Mesenchymal stem cell (in vitro differentiated cells and primary cell): ENCODE measurements around the gene CCDC85A.

Source experiments
- DNase-seq: peaks from one replicate; pipeline ENCODE4 v3.0.0-alpha.2; 2013
- H2AFZ ChIP-seq: one replicate; pipeline ENCODE4 v1.6.1; 2013; ENCODE audit warnings: low read depth, mild to moderate bottlenecking, control low read depth, inconsistent platforms, low read length, moderate library complexity
- H2AK5ac ChIP-seq: 2 replicates; pipeline ENCODE4 v1.6.1; 2013; ENCODE audit warnings: low read length, moderate library complexity, mild to moderate bottlenecking, inconsistent platforms; ENCODE audit not compliant: severe bottlenecking
- H2BK120ac ChIP-seq: one replicate; pipeline ENCODE4 v1.6.1; 2013; ENCODE audit warnings: low read depth, mild to moderate bottlenecking, inconsistent platforms, low read length, moderate library complexity
- H2BK12ac ChIP-seq, 2 experiments: one replicate each; pipeline ENCODE4 v1.6.1; 2013; ENCODE audit warnings: inconsistent platforms in 2 of 2, low read length in 2 of 2, mild to moderate bottlenecking in 2 of 2, moderate library complexity in 2 of 2, control low read depth in 1 of 2
- H2BK15ac ChIP-seq: one replicate; pipeline ENCODE4 v1.6.1; 2013; ENCODE audit warnings: mild to moderate bottlenecking, low read depth, inconsistent platforms; ENCODE audit not compliant: poor library complexity, severe bottlenecking
- H2BK5ac ChIP-seq: 2 replicates; pipeline ENCODE4 v1.6.1; 2013; ENCODE audit warnings: low read depth, mild to moderate bottlenecking, low read length, control low read depth, inconsistent platforms; ENCODE audit not compliant: poor library complexity, severe bottlenecking
- H3K14ac ChIP-seq, 2 experiments: one replicate each; pipeline ENCODE4 v1.6.1; 2013; ENCODE audit warnings: inconsistent platforms in 2 of 2, low read length in 2 of 2, control low read depth in 1 of 2, mild to moderate bottlenecking in 1 of 2, moderate library complexity in 1 of 2
- H3K18ac ChIP-seq, 2 experiments: one replicate each; pipeline ENCODE4 v1.6.1; 2013; ENCODE audit warnings: inconsistent platforms in 2 of 2, low read length in 2 of 2, control low read depth in 1 of 2, low read depth in 1 of 2, mild to moderate bottlenecking in 1 of 2
- H3K23ac ChIP-seq, 2 experiments: one replicate each; pipeline ENCODE4 v1.6.1; 2013; ENCODE audit warnings: inconsistent platforms in 2 of 2, low read length in 2 of 2, mild to moderate bottlenecking in 2 of 2, moderate library complexity in 2 of 2, control low read depth in 1 of 2
- H3K27ac ChIP-seq: 2 replicates; pipeline ENCODE4 v1.5.1; 2013; ENCODE audit warnings: mild to moderate bottlenecking, moderate library complexity, low read length, control low read depth, inconsistent platforms; ENCODE audit not compliant: poor library complexity, severe bottlenecking
- H3K27me3 ChIP-seq, 2 experiments: 2 replicates each; pipeline versions ENCODE4 v1.6.1 to v1.7.0; 2013; ENCODE audit warnings: low read length in 2 of 2, mild to moderate bottlenecking in 2 of 2, moderate library complexity in 2 of 2, control low read depth in 1 of 2, inconsistent platforms in 1 of 2; ENCODE audit not compliant: control insufficient read depth in 1 of 2, insufficient read depth in 1 of 2
- H3K36me3 ChIP-seq, 2 experiments: 2 replicates each; pipeline versions ENCODE4 v1.6.1 to v1.7.0; 2013; ENCODE audit warnings: low read length in 2 of 2, control low read depth in 1 of 2, inconsistent platforms in 1 of 2, low read depth in 1 of 2, mild to moderate bottlenecking in 1 of 2; ENCODE audit not compliant: insufficient read depth in 2 of 2, control insufficient read depth in 1 of 2
- H3K4ac ChIP-seq, 2 experiments: one replicate each; pipeline ENCODE4 v1.6.1; 2013; ENCODE audit warnings: inconsistent platforms in 2 of 2, low read length in 2 of 2, mild to moderate bottlenecking in 2 of 2, moderate library complexity in 2 of 2, control low read depth in 1 of 2, low read depth in 1 of 2
- H3K4me1 ChIP-seq: 2 replicates; pipeline ENCODE4 v1.6.1; 2013; ENCODE audit warnings: low read depth, low read length, control low read depth; ENCODE audit not compliant: control insufficient read depth, insufficient read depth
- H3K4me2 ChIP-seq: 2 replicates; pipeline ENCODE4 v1.6.1; 2013; ENCODE audit warnings: low read length, mild to moderate bottlenecking, inconsistent platforms; ENCODE audit not compliant: poor library complexity, severe bottlenecking
- H3K4me3 ChIP-seq, 2 experiments: 2 replicates each; pipeline versions ENCODE4 v1.5.1 to v1.7.0; 2013; ENCODE audit warnings: low read length in 2 of 2, mild to moderate bottlenecking in 2 of 2, control low read depth in 1 of 2, low read depth in 1 of 2; ENCODE audit not compliant: insufficient read depth in 1 of 2
- H3K79me1 ChIP-seq: replicated peaks from 2 replicates; pipeline ENCODE4 v1.6.1; 2013; ENCODE audit warnings: mild to moderate bottlenecking, control low read depth, low read length, inconsistent platforms; ENCODE audit not compliant: poor library complexity, severe bottlenecking
- H3K9ac ChIP-seq: 2 replicates; pipeline ENCODE4 v1.7.0; 2013; ENCODE audit warnings: mild to moderate bottlenecking, low read length, moderate library complexity
- H3K9me3 ChIP-seq: 2 replicates; pipeline ENCODE4 v1.7.0; 2013; ENCODE audit warnings: mild to moderate bottlenecking, low read length; ENCODE audit not compliant: control insufficient read depth
- H4K8ac ChIP-seq: one replicate; pipeline ENCODE4 v1.6.1; 2013; ENCODE audit warnings: inconsistent platforms, mild to moderate bottlenecking, low read length, moderate library complexity
- H4K91ac ChIP-seq: one replicate; pipeline ENCODE4 v1.6.1; 2013; ENCODE audit warnings: mild to moderate bottlenecking, low read length, inconsistent platforms
- WGBS: methylation state at CpG from one replicate; pipeline ENCODE4 v1.1.7; 2013; ENCODE audit warnings: mixed read lengths; 5-methylcytosine and 5-hydroxymethylcytosine counted together

The CCDC85A gene

DNA sequence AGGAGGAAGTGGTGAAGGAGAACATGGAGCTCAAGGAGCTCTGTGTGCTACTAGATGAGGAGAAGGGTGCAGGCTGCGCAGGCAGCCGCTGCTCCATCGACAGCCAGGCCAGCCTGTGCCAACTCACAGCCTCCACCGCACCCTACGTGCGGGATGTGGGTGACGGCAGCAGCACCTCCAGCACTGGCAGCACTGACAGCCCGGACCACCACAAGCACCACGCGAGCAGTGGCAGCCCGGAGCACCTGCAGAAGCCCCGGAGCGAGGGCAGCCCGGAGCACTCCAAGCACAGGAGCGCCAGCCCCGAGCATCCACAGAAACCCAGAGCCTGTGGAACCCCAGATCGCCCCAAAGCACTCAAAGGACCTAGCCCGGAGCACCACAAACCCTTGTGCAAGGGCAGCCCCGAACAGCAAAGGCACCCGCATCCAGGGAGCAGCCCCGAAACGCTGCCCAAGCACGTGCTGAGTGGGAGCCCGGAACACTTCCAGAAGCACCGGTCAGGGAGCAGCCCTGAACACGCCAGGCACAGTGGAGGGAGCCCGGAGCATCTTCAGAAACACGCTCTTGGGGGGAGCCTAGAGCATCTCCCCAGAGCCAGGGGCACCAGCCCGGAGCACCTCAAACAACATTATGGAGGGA is 9.0 kb downstream of the CCDC85A start:
- Histone ChIP-seq H3K18ac (no peak overlapping the region), H3K27me3 (peaks cover 8 to 10% of the 10 kb centered on the region in 2 experiments), H3K23ac (no peak overlapping the region), H2AFZ (no peak overlapping the region), H3K4me2 (no peak overlapping the region), H2BK120ac (no peak overlapping the region), H4K91ac (no peak overlapping the region), H3K9me3 (no peaks in the 10 kb centered on the region), H3K4me1 (no peaks in the 10 kb centered on the region), H2BK5ac (no peak overlapping the region), H3K14ac (no peak overlapping the region), H4K8ac (peak overlapping the region; percentile 14), H2BK15ac (peak overlapping the region; percentile 56), H2AK5ac (no peak overlapping the region), H3K9ac (no peak overlapping the region), H3K4me3 (no peak overlapping the region), H3K79me1 (no peaks in the 10 kb centered on the region), H3K27ac (no peak overlapping the region), H3K36me3 (no peaks in the 10 kb centered on the region), H2BK12ac (peak overlapping the region in 1 of 2 experiments; percentile 68), H3K4ac (no peak overlapping the region)
- no peak for DNase-seq
- 95% methylated on average over 29 of the region's 29 CpGs for WGBS

DNA sequence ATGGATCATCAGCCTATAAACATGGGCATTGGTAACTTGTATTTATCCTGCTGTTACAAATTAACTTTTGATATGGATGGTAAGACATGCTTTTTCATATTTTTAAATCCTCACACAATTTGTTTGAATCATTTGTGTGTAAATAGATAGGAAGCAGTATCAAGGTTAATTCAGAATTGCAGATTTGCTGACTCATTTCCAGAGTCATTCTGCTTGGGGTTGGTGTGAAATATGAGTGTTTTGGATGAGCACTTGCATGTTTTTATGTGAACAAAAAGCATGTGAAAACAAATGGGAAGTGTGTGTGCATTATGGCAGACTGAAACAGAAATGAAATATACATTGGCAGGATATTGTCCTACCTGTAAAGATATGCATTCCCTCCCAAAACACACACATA is 11.8 kb downstream of the CCDC85A start:
- no peak overlapping the region for H3K4me3 ChIP-seq
- H4K8ac ChIP-seq = no peak overlapping the region
- H3K79me1 ChIP-seq = no peaks in the 10 kb centered on the region
- H2BK15ac ChIP-seq = no peak overlapping the region
- H3K9ac ChIP-seq = no peak overlapping the region
- no peaks in the 10 kb centered on the region for H3K36me3 ChIP-seq
- H4K91ac ChIP-seq = no peak overlapping the region
- no peak for DNase-seq
- H3K27me3 ChIP-seq = peaks cover 0 to 5% of the 10 kb centered on the region in 2 experiments
- no peak overlapping the region for H2BK5ac ChIP-seq
- H3K4me1 ChIP-seq = no peaks in the 10 kb centered on the region
- no peak overlapping the region for H2AK5ac ChIP-seq
- no peak overlapping the region for H2BK12ac ChIP-seq
- no peak overlapping the region for H2BK120ac ChIP-seq
- no peak overlapping the region for H3K27ac ChIP-seq
- no peak overlapping the region for H3K4me2 ChIP-seq
- no peak overlapping the region for H3K4ac ChIP-seq
- H3K9me3 ChIP-seq = no peaks in the 10 kb centered on the region
- H3K23ac ChIP-seq = no peak overlapping the region
- H3K18ac ChIP-seq = no peak overlapping the region
- no peak overlapping the region for H3K14ac ChIP-seq
- H2AFZ ChIP-seq = no peak overlapping the region

DNA sequence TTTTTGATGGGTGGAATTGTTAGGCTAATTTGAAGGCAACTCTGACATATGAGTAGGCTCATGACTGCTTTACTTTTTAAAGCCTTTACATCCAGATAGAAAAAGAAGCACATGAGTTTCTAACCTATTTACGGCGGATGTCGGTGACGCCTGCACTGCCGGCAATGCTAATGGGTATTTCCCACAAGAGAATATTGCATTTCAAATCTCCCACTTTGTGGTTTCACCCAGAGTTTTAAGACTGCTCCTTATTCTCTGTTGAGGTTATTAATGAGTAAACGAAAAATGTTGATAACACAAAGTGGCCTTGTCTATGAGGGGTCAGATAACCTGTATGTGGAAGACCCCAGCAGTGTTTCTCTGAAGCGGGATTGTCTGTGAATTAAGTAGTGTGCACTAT is 14.0 kb downstream of the CCDC85A start:
- Histone ChIP-seq H3K9me3 (no peaks in the 10 kb centered on the region), H3K36me3 (no peaks in the 10 kb centered on the region), H3K9ac (no peak overlapping the region), H2BK120ac (no peak overlapping the region), H3K18ac (no peak overlapping the region), H3K23ac (no peak overlapping the region), H4K91ac (no peak overlapping the region), H3K4me2 (no peak overlapping the region), H2BK12ac (no peak overlapping the region), H2AFZ (no peak overlapping the region), H2BK15ac (no peak overlapping the region), H3K27ac (no peak overlapping the region), H3K4me1 (no peaks in the 10 kb centered on the region), H3K27me3 (no peaks in the 10 kb centered on the region), H3K14ac (no peak overlapping the region), H2BK5ac (no peak overlapping the region), H2AK5ac (no peak overlapping the region), H3K79me1 (no peaks in the 10 kb centered on the region), H3K4ac (no peak overlapping the region), H4K8ac (no peak overlapping the region), H3K4me3 (no peak overlapping the region)
- WGBS = 87% methylated on average over 6 of the region's 7 CpGs
- no peak for DNase-seq

DNA sequence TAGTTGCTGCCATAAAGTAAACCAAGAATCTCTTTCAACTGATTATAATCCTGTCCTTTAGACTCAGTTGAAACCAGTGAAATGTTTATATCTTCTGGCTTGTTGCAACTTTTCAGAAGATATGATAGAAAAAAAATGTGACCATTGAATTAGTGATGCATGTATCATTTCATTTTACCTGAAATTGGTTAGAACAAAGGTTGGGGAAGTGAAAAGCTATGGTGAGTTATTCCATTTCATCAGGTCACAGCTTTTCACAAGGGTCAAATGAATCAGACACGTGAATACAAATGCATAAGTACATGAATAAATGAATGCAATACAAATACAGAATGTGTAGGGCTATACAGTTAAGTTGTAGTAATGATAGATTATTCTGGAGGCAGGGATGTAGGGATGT is 15.1 kb downstream of the CCDC85A start:
- H3K27me3 ChIP-seq = no peaks in the 10 kb centered on the region
- no peak overlapping the region for H3K23ac ChIP-seq
- no peak overlapping the region for H2AK5ac ChIP-seq
- H3K9me3 ChIP-seq = no peaks in the 10 kb centered on the region
- H3K9ac ChIP-seq = no peak overlapping the region
- H3K4me3 ChIP-seq = no peak overlapping the region
- no peak overlapping the region for H3K14ac ChIP-seq
- no peak for DNase-seq
- H3K4ac ChIP-seq = no peak overlapping the region
- no peaks in the 10 kb centered on the region for H3K36me3 ChIP-seq
- no peak overlapping the region for H2BK120ac ChIP-seq
- H2BK15ac ChIP-seq = no peak overlapping the region
- no peak overlapping the region for H2AFZ ChIP-seq
- no peaks in the 10 kb centered on the region for H3K79me1 ChIP-seq
- no peak overlapping the region for H4K91ac ChIP-seq
- no peaks in the 10 kb centered on the region for H3K4me1 ChIP-seq
- H2BK12ac ChIP-seq = no peak overlapping the region
- no peak overlapping the region for H3K27ac ChIP-seq
- H4K8ac ChIP-seq = no peak overlapping the region
- H2BK5ac ChIP-seq = no peak overlapping the region
- H3K18ac ChIP-seq = no peak overlapping the region
- 100% methylated on average over 1 of the region's 1 CpG for whole genome bisulfite sequencing
- no peak overlapping the region for H3K4me2 ChIP-seq
